GM23338 (cell line): ENCODE data around the gene MYF5. TPM values are rescaled to one million over a fixed set of nuclear protein-coding genes. Genes with fewer than 3 reads are reported as not detected.

Experiments used
- ATAC-seq: fragments of 200-7000 bp; cut with Tn5 transposase; 3 replicates; pipeline ENCODE4 v1.9.1; 2020
- DNase-seq: peaks from one replicate; pipeline ENCODE4 v3.0.0-alpha.2; 2015; ENCODE audit warnings: low spot score
- H2AFZ ChIP-seq: fragments of 200-600 bp; sonication (generic); 2 replicates; pipeline ENCODE4 v1.8.0; 2016; ENCODE audit warnings: antibody characterized with exemption, mild to moderate bottlenecking, moderate library complexity
- H3F3A ChIP-seq: fragments of 200-600 bp; sonication (generic); replicated peaks from 2 replicates; pipeline ENCODE4 v1.8.0; 2017; ENCODE audit warnings: antibody characterized with exemption, mixed run types, low read depth
- H3K27ac ChIP-seq: fragments of 200-600 bp; sonication (generic); 2 replicates; pipeline ENCODE4 v1.6.1; 2016; ENCODE audit warnings: low read depth
- H3K27me3 ChIP-seq: fragments of 200-600 bp; sonication (generic); 2 replicates; pipeline ENCODE4 v1.8.0; 2016; ENCODE audit warnings: mild to moderate bottlenecking, mixed run types, moderate library complexity; ENCODE audit not compliant: insufficient read depth
- H3K36me3 ChIP-seq: fragments of 200-600 bp; sonication (generic); 2 replicates; pipeline ENCODE4 v1.8.0; 2016; ENCODE audit warnings: mild to moderate bottlenecking; ENCODE audit not compliant: insufficient read depth
- H3K4me1 ChIP-seq: fragments of 200-600 bp; sonication (generic); 2 replicates; pipeline ENCODE4 v1.8.0; 2016; ENCODE audit warnings: mild to moderate bottlenecking, moderate library complexity; ENCODE audit not compliant: insufficient read depth
- H3K4me2 ChIP-seq: fragments of 200-600 bp; sonication (generic); 2 replicates; pipeline ENCODE4 v1.7.1; 2017; ENCODE audit warnings: mixed run types
- H3K4me3 ChIP-seq: fragments of 200-600 bp; sonication (generic); 2 replicates; pipeline ENCODE4 v1.6.1; 2016; ENCODE audit warnings: mixed run types
- H3K79me2 ChIP-seq: fragments of 200-600 bp; sonication (generic); replicated peaks from 2 replicates; pipeline ENCODE4 v1.8.0; 2017; ENCODE audit warnings: mild to moderate bottlenecking; ENCODE audit not compliant: insufficient read depth
- H3K9me2 ChIP-seq: fragments of 200-600 bp; sonication (generic); 2 replicates; pipeline ENCODE4 v1.8.0; 2017; ENCODE audit not compliant: insufficient read depth
- H4K20me1 ChIP-seq: fragments of 200-600 bp; sonication (generic); replicated peaks from 2 replicates; pipeline ENCODE4 v1.8.0; 2017; ENCODE audit warnings: mild to moderate bottlenecking; ENCODE audit not compliant: insufficient read depth
- H3K27ac Mint-ChIP-seq: 2 replicates; pipeline ENCODE4 v1.8.0; 2020; ENCODE audit warnings: inconsistent platforms, mild to moderate bottlenecking, moderate library complexity, mixed read lengths
- H3K27me3 Mint-ChIP-seq: 3 replicates; pipeline ENCODE4 v1.8.0; 2022; ENCODE audit warnings: low read depth, mild to moderate bottlenecking, moderate library complexity, mixed read lengths, inconsistent platforms; ENCODE audit not compliant: insufficient read depth, poor library complexity
- H3K36me3 Mint-ChIP-seq: 3 replicates; pipeline ENCODE4 v1.8.0; 2021; ENCODE audit warnings: low read depth, mild to moderate bottlenecking, inconsistent platforms, moderate library complexity, mixed read lengths
- H3K4me1 Mint-ChIP-seq: 3 replicates; pipeline ENCODE4 v1.8.0; 2020; ENCODE audit warnings: mild to moderate bottlenecking, inconsistent platforms, mixed read lengths
- H3K4me3 Mint-ChIP-seq: 3 replicates; pipeline ENCODE4 v1.8.0; 2021; ENCODE audit warnings: moderate library complexity, mild to moderate bottlenecking, inconsistent platforms, mixed read lengths
- H3K9me3 Mint-ChIP-seq: 3 replicates; pipeline ENCODE4 v1.8.0; 2020; ENCODE audit warnings: moderate library complexity, mild to moderate bottlenecking, inconsistent platforms, mixed read lengths
- CTCF ChIP-seq, 2 experiments: fragments of 200-600 bp in 1 of 2; sonication (generic) in 1 of 2; conservative IDR thresholded peaks; 2 replicates each; pipeline versions ENCODE4 v1.5.1 to v1.6.1; 2016 to 2017; ENCODE audit warnings: antibody characterized with exemption in 2 of 2, low read depth in 2 of 2, mild to moderate bottlenecking in 2 of 2, moderate library complexity in 1 of 2
- ETS1 ChIP-seq: IDR thresholded peaks from 2 replicates; pipeline ENCODE4 v1.6.1; 2016; ENCODE audit warnings: antibody characterized with exemption
- EZH2 ChIP-seq: fragments of 200-600 bp; sonication (generic); IDR thresholded peaks from one replicate; pipeline ENCODE4 v1.8.0; 2017; ENCODE audit warnings: antibody characterized with exemption, mild to moderate bottlenecking, low read depth; ENCODE audit not compliant: unreplicated experiment
- POLR2AphosphoS5 ChIP-seq: IDR thresholded peaks from 2 replicates; pipeline ENCODE4 v1.6.1; 2016; ENCODE audit warnings: antibody characterized with exemption, low read depth
- REST ChIP-seq: IDR thresholded peaks from one replicate; pipeline ENCODE4 v1.6.1; 2018; ENCODE audit warnings: antibody characterized with exemption; ENCODE audit not compliant: unreplicated experiment
- STAT1 ChIP-seq: IDR thresholded peaks from one replicate; pipeline ENCODE4 v1.6.1; 2016; ENCODE audit warnings: antibody characterized with exemption; ENCODE audit not compliant: unreplicated experiment
- ZNF114 ChIP-seq: fragments of 250-450 bp; sonication (Bioruptor Pico); IDR thresholded peaks from 2 replicates; pipeline ENCODE4 v1.5.0; 2020; ENCODE audit warnings: mild to moderate bottlenecking, moderate library complexity
- polyA plus RNA-seq: library from polyadenylated mRNA; unstranded; fragments of >200 nt; fragmentation: Nextera tagmentation; extraction: Ambion mirVana; gene quantifications from 2 replicates; pipeline ENCODE4 v1.2.1, GENCODE V29; 2016
- total RNA-seq: library from RNA; depleted of rRNA; stranded (reverse); fragments of >200 nt; shearing (Covaris generic); gene quantifications from 2 replicates; pipeline ENCODE4 v1.2.3, GENCODE V29; 2014

MYF5 gene
- total and polyA plus RNA-seq, 2 experiments from 2014 or later: not detected

GRCh38 chr12:80761838-80762237 lies 45.1 kb downstream of the MYF5 start (continued):
- TF ChIP-seq EZH2 (no peak), STAT1 (no peak), REST (no peak), ETS1 (no peak), POLR2AphosphoS5 (no peak)

GRCh38 chr12:80763874-80764273 lies 47.2 kb downstream of the MYF5 start:
- no peaks in the 10 kb centered on the region for H3K36me3 ChIP-seq
- Mint-ChIP-seq H3K27me3 (peaks cover 2% of the 10 kb centered on the region), H3K9me3 (no peaks in the 10 kb centered on the region), H3K27ac (no peak overlapping the region), H3K36me3 (no peaks in the 10 kb centered on the region), H3K4me1 (peaks cover 43% of the 10 kb centered on the region), H3K4me3 (no peak overlapping the region)
- H3F3A ChIP-seq: no peaks in the 10 kb centered on the region
- no peak overlapping the region for H3K4me2 ChIP-seq
- H3K27me3 ChIP-seq: no peaks in the 10 kb centered on the region
- H4K20me1 ChIP-seq: no peaks in the 10 kb centered on the region
- no peak for TF ChIP-seq ZNF114 (CRISPR knock-in tag)
- peak; percentile 61 to 90 for TF ChIP-seq CTCF (conservative IDR thresholded peaks at IDR 0.05; ENCODE audit: low read depth in 2 of 2)
- no peak overlapping the region for H3K4me3 ChIP-seq
- peaks cover 35% of the 10 kb centered on the region for H3K4me1 ChIP-seq
- no peak overlapping the region for H3K27ac ChIP-seq
- no peaks in the 10 kb centered on the region for H3K79me2 ChIP-seq
- H3K9me2 ChIP-seq: no peaks in the 10 kb centered on the region
- ATAC-seq (no peak), DNase-seq (peak; percentile 81)
- H2AFZ ChIP-seq: no peak overlapping the region

GRCh38 chr12:80766210-80766609 lies 49.5 kb downstream of the MYF5 start:
- Mint-ChIP-seq H3K36me3 (no peaks in the 10 kb centered on the region), H3K27me3 (peaks cover 6% of the 10 kb centered on the region), H3K4me3 (no peak overlapping the region), H3K4me1 (peaks cover 44% of the 10 kb centered on the region), H3K9me3 (no peaks in the 10 kb centered on the region), H3K27ac (peak overlapping the region; percentile 25; the same call in 1 of the 2 replicates)
- Histone ChIP-seq H2AFZ (no peak overlapping the region), H3K27ac (peak overlapping the region; percentile 35; the same call in 1 of the 2 replicates), H3K9me2 (no peaks in the 10 kb centered on the region), H3K27me3 (no peaks in the 10 kb centered on the region), H3F3A (no peaks in the 10 kb centered on the region), H3K79me2 (no peaks in the 10 kb centered on the region), H3K4me3 (no peak overlapping the region), H3K4me2 (peak overlapping the region; percentile 53), H4K20me1 (no peaks in the 10 kb centered on the region), H3K4me1 (peaks cover 47% of the 10 kb centered on the region), H3K36me3 (no peaks in the 10 kb centered on the region)
- no peak for ATAC-seq
- DNase-seq: no peak
- TF ChIP-seq ETS1 (no peak), POLR2AphosphoS5 (no peak)
